HEK293 (cell line): ENCODE data around the gene HDGF.

Experiments
- BCL11A ChIP-seq: fragments of 450-650 bp; formaldehyde crosslinking; IDR thresholded peaks from 2 replicates; pipeline ENCODE4 v1.5.1; 2016; ENCODE audit warnings: low read depth, missing biosample characterization, missing genetic modification characterization
- BCL11B ChIP-seq: fragments of 450-650 bp; formaldehyde crosslinking; IDR thresholded peaks from 2 replicates; pipeline ENCODE4 v1.5.1; 2016; ENCODE audit warnings: low read depth, missing biosample characterization, missing genetic modification characterization
- KLF8 ChIP-seq: fragments of 450-650 bp; formaldehyde crosslinking; IDR thresholded peaks from 2 replicates; pipeline ENCODE4 v1.5.1; 2016; ENCODE audit warnings: missing biosample characterization, missing genetic modification characterization
- OVOL3 ChIP-seq: fragments of 450-650 bp; formaldehyde crosslinking; IDR thresholded peaks from 2 replicates; pipeline ENCODE4 v1.5.1; 2016; ENCODE audit warnings: missing biosample characterization, missing genetic modification characterization
- PRDM1 ChIP-seq: fragments of 450-650 bp; formaldehyde crosslinking; IDR thresholded peaks from 2 replicates; pipeline ENCODE4; 2016; ENCODE audit warnings: missing biosample characterization, missing genetic modification characterization
- ZBTB20 ChIP-seq: fragments of 450-650 bp; formaldehyde crosslinking; IDR thresholded peaks from 2 replicates; pipeline ENCODE4 v1.5.1; 2016; ENCODE audit warnings: missing biosample characterization, missing genetic modification characterization
- ZFP37 ChIP-seq: fragments of 450-650 bp; formaldehyde crosslinking; IDR thresholded peaks from 2 replicates; pipeline ENCODE4 v1.5.1; 2016; ENCODE audit warnings: missing biosample characterization, missing genetic modification characterization
- ZNF146 ChIP-seq: fragments of 450-650 bp; formaldehyde crosslinking; IDR thresholded peaks from 2 replicates; pipeline ENCODE4 v1.5.1; 2016; ENCODE audit warnings: missing biosample characterization, missing genetic modification characterization
- ZNF350 ChIP-seq: fragments of 450-650 bp; formaldehyde crosslinking; IDR thresholded peaks from 2 replicates; pipeline ENCODE4 v1.5.0; 2017; ENCODE audit warnings: missing biosample characterization, mild to moderate bottlenecking, missing genetic modification characterization
- ZNF423 ChIP-seq: fragments of 450-650 bp; formaldehyde crosslinking; IDR thresholded peaks from 2 replicates; pipeline ENCODE4 v1.5.1; 2016; ENCODE audit warnings: missing biosample characterization, missing genetic modification characterization
- ZNF473 ChIP-seq: fragments of 450-650 bp; formaldehyde crosslinking; IDR thresholded peaks from 2 replicates; pipeline ENCODE4 v1.5.1; 2017; ENCODE audit warnings: missing biosample characterization, missing genetic modification characterization
- ZNF660 ChIP-seq: fragments of 450-650 bp; IDR thresholded peaks from 2 replicates; pipeline ENCODE4 v1.5.1; 2018; ENCODE audit warnings: missing biosample characterization, mild to moderate bottlenecking, missing genetic modification characterization
- ZNF664 ChIP-seq: fragments of 450-650 bp; formaldehyde crosslinking; IDR thresholded peaks from 2 replicates; pipeline ENCODE4 v1.5.1; 2016; ENCODE audit warnings: missing biosample characterization, missing genetic modification characterization
- ZSCAN23 ChIP-seq: fragments of 450-650 bp; formaldehyde crosslinking; IDR thresholded peaks from 2 replicates; pipeline ENCODE4 v1.5.1; 2016; ENCODE audit warnings: missing biosample characterization, missing genetic modification characterization
- ZSCAN30 ChIP-seq: fragments of 450-650 bp; IDR thresholded peaks from 2 replicates; pipeline ENCODE4 v1.5.1; 2018; ENCODE audit warnings: missing biosample characterization, mild to moderate bottlenecking, missing genetic modification characterization, moderate library complexity
- ZXDB ChIP-seq: fragments of 450-650 bp; formaldehyde crosslinking; IDR thresholded peaks from 2 replicates; pipeline ENCODE4 v1.5.1; 2016; ENCODE audit warnings: missing biosample characterization, missing genetic modification characterization
- TF ChIP-seq, protein P1 (sequence below): fragments of 450-650 bp; formaldehyde crosslinking; IDR thresholded peaks from 2 replicates; pipeline ENCODE4 v1.5.1; 2016; ENCODE audit warnings: missing biosample characterization, missing genetic modification characterization
- TF ChIP-seq, protein P2 (sequence below): fragments of 450-650 bp; formaldehyde crosslinking; IDR thresholded peaks from 2 replicates; pipeline ENCODE4 v1.5.1; 2016; ENCODE audit warnings: missing biosample characterization, missing genetic modification characterization
- TF ChIP-seq, protein P3 (sequence below): fragments of 450-650 bp; formaldehyde crosslinking; IDR thresholded peaks from 2 replicates; pipeline ENCODE4 v1.5.1; 2016; ENCODE audit warnings: missing biosample characterization, missing genetic modification characterization
- TF ChIP-seq, protein P4 (sequence below): fragments of 450-650 bp; formaldehyde crosslinking; IDR thresholded peaks from 2 replicates; pipeline ENCODE4 v1.5.1; 2016; ENCODE audit warnings: missing biosample characterization, missing genetic modification characterization, borderline replicate concordance
- TF ChIP-seq, protein P5 (sequence below): fragments of 450-650 bp; formaldehyde crosslinking; IDR thresholded peaks from 2 replicates; pipeline ENCODE4 v1.5.1; 2017; ENCODE audit warnings: missing biosample characterization, missing genetic modification characterization
- TF ChIP-seq, protein P6 (sequence below): fragments of 450-650 bp; formaldehyde crosslinking; IDR thresholded peaks from 2 replicates; pipeline ENCODE4 v1.5.1; 2016; ENCODE audit warnings: missing biosample characterization, missing genetic modification characterization
- TF ChIP-seq, protein P7 (sequence below): sonication (generic); formaldehyde crosslinking; IDR thresholded peaks from 2 replicates; pipeline ENCODE4 v1.8.1; 2022; ENCODE audit warnings: mild to moderate bottlenecking, moderate library complexity, missing genetic modification reagents

HDGF gene

DNA sequence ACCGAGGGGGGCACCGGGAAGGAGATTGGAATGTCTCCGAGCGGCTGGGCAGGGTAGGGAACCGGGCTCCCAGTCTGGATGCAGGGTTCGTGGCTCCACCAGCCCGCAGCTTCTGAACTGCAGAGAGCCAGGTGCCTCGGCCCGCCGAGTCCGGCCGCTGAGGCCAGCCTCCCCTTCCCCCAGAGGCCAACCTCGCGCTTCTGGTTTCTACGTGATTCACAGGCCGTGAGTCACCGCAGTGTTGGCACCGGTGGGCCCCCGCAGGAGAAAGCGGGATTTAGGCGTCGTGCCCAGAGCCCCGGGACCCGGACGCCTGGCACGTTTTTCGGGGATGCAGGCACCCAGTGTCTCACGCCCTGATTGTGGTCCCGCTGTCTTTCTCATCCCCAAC is 46.5 kb downstream of the HDGF start (continued):
- no peak for TF ChIP-seq ZNF423 (tag by site-specific recombination)
- no peak for TF ChIP-seq PRDM1
- TF ChIP-seq, protein P1, sequence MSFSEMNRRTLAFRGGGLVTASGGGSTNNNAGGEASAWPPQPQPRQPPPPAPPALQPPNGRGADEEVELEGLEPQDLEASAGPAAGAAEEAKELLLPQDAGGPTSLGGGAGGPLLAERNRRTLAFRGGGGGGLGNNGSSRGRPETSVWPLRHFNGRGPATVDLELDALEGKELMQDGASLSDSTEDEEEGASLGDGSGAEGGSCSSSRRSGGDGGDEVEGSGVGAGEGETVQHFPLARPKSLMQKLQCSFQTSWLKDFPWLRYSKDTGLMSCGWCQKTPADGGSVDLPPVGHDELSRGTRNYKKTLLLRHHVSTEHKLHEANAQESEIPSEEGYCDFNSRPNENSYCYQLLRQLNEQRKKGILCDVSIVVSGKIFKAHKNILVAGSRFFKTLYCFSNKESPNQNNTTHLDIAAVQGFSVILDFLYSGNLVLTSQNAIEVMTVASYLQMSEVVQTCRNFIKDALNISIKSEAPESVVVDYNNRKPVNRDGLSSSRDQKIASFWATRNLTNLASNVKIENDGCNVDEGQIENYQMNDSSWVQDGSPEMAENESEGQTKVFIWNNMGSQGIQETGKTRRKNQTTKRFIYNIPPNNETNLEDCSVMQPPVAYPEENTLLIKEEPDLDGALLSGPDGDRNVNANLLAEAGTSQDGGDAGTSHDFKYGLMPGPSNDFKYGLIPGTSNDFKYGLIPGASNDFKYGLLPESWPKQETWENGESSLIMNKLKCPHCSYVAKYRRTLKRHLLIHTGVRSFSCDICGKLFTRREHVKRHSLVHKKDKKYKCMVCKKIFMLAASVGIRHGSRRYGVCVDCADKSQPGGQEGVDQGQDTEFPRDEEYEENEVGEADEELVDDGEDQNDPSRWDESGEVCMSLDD (tag by site-specific recombination) = peak; percentile 43; the same call in 1 of the 2 replicates
- no peak for TF ChIP-seq ZNF664 (tag by site-specific recombination)
- no peak for TF ChIP-seq OVOL3
- TF ChIP-seq ZNF660 (tag by site-specific recombination) = 0 out of 2 replicates have a peak, but pooled peaks have one; percentile 31
- TF ChIP-seq ZNF146 = no peak
- peak; percentile 87 for TF ChIP-seq ZSCAN30
- peak; percentile 77 for TF ChIP-seq ZFP37 (tag by site-specific recombination)
- TF ChIP-seq ZNF350 (tag by site-specific recombination) = no peak
- TF ChIP-seq, protein P2, sequence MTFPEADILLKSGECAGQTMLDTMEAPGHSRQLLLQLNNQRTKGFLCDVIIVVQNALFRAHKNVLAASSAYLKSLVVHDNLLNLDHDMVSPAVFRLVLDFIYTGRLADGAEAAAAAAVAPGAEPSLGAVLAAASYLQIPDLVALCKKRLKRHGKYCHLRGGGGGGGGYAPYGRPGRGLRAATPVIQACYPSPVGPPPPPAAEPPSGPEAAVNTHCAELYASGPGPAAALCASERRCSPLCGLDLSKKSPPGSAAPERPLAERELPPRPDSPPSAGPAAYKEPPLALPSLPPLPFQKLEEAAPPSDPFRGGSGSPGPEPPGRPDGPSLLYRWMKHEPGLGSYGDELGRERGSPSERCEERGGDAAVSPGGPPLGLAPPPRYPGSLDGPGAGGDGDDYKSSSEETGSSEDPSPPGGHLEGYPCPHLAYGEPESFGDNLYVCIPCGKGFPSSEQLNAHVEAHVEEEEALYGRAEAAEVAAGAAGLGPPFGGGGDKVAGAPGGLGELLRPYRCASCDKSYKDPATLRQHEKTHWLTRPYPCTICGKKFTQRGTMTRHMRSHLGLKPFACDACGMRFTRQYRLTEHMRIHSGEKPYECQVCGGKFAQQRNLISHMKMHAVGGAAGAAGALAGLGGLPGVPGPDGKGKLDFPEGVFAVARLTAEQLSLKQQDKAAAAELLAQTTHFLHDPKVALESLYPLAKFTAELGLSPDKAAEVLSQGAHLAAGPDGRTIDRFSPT (tag by site-specific recombination) = peak; percentile 91
- TF ChIP-seq, protein P3, sequence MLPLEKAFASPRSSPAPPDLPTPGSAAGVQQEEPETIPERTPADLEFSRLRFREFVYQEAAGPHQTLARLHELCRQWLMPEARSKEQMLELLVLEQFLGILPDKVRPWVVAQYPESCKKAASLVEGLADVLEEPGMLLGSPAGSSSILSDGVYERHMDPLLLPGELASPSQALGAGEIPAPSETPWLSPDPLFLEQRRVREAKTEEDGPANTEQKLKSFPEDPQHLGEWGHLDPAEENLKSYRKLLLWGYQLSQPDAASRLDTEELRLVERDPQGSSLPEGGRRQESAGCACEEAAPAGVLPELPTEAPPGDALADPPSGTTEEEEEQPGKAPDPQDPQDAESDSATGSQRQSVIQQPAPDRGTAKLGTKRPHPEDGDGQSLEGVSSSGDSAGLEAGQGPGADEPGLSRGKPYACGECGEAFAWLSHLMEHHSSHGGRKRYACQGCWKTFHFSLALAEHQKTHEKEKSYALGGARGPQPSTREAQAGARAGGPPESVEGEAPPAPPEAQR = no peak
- TF ChIP-seq ZNF473 (tag by site-specific recombination) = no peak
- TF ChIP-seq, protein P4, sequence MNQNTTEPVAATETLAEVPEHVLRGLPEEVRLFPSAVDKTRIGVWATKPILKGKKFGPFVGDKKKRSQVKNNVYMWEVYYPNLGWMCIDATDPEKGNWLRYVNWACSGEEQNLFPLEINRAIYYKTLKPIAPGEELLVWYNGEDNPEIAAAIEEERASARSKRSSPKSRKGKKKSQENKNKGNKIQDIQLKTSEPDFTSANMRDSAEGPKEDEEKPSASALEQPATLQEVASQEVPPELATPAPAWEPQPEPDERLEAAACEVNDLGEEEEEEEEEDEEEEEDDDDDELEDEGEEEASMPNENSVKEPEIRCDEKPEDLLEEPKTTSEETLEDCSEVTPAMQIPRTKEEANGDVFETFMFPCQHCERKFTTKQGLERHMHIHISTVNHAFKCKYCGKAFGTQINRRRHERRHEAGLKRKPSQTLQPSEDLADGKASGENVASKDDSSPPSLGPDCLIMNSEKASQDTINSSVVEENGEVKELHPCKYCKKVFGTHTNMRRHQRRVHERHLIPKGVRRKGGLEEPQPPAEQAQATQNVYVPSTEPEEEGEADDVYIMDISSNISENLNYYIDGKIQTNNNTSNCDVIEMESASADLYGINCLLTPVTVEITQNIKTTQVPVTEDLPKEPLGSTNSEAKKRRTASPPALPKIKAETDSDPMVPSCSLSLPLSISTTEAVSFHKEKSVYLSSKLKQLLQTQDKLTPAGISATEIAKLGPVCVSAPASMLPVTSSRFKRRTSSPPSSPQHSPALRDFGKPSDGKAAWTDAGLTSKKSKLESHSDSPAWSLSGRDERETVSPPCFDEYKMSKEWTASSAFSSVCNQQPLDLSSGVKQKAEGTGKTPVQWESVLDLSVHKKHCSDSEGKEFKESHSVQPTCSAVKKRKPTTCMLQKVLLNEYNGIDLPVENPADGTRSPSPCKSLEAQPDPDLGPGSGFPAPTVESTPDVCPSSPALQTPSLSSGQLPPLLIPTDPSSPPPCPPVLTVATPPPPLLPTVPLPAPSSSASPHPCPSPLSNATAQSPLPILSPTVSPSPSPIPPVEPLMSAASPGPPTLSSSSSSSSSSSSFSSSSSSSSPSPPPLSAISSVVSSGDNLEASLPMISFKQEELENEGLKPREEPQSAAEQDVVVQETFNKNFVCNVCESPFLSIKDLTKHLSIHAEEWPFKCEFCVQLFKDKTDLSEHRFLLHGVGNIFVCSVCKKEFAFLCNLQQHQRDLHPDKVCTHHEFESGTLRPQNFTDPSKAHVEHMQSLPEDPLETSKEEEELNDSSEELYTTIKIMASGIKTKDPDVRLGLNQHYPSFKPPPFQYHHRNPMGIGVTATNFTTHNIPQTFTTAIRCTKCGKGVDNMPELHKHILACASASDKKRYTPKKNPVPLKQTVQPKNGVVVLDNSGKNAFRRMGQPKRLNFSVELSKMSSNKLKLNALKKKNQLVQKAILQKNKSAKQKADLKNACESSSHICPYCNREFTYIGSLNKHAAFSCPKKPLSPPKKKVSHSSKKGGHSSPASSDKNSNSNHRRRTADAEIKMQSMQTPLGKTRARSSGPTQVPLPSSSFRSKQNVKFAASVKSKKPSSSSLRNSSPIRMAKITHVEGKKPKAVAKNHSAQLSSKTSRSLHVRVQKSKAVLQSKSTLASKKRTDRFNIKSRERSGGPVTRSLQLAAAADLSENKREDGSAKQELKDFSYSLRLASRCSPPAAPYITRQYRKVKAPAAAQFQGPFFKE (tag by site-specific recombination) = no peak
- TF ChIP-seq ZXDB (tag by site-specific recombination) = 0 out of 2 replicates have a peak, but pooled peaks have one; percentile 42
- no peak for TF ChIP-seq BCL11A (tag by site-specific recombination)
- TF ChIP-seq KLF8 (tag by site-specific recombination) = no peak
- TF ChIP-seq, protein P5, sequence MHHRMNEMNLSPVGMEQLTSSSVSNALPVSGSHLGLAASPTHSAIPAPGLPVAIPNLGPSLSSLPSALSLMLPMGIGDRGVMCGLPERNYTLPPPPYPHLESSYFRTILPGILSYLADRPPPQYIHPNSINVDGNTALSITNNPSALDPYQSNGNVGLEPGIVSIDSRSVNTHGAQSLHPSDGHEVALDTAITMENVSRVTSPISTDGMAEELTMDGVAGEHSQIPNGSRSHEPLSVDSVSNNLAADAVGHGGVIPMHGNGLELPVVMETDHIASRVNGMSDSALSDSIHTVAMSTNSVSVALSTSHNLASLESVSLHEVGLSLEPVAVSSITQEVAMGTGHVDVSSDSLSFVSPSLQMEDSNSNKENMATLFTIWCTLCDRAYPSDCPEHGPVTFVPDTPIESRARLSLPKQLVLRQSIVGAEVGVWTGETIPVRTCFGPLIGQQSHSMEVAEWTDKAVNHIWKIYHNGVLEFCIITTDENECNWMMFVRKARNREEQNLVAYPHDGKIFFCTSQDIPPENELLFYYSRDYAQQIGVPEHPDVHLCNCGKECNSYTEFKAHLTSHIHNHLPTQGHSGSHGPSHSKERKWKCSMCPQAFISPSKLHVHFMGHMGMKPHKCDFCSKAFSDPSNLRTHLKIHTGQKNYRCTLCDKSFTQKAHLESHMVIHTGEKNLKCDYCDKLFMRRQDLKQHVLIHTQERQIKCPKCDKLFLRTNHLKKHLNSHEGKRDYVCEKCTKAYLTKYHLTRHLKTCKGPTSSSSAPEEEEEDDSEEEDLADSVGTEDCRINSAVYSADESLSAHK (tag by site-specific recombination) = no peak
- no peak for TF ChIP-seq BCL11B (tag by site-specific recombination)
- TF ChIP-seq, protein P6, sequence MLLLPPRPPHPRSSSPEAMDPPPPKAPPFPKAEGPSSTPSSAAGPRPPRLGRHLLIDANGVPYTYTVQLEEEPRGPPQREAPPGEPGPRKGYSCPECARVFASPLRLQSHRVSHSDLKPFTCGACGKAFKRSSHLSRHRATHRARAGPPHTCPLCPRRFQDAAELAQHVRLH (tag by site-specific recombination) = no peak
- TF ChIP-seq ZSCAN23 (tag by site-specific recombination) = no peak
- peak; percentile 89 for TF ChIP-seq ZBTB20 (tag by site-specific recombination)
- TF ChIP-seq, protein P7, sequence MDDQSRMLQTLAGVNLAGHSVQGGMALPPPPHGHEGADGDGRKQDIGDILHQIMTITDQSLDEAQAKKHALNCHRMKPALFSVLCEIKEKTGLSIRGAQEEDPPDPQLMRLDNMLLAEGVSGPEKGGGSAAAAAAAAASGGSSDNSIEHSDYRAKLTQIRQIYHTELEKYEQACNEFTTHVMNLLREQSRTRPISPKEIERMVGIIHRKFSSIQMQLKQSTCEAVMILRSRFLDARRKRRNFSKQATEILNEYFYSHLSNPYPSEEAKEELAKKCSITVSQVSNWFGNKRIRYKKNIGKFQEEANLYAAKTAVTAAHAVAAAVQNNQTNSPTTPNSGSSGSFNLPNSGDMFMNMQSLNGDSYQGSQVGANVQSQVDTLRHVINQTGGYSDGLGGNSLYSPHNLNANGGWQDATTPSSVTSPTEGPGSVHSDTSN (CRISPR knock-in tag) = no peak
